Lower leg skin (tissue), 4 donors: Measurements from ENCODE around the gene IFNL1. TPM values are rescaled to one million over a fixed set of nuclear protein-coding genes. Genes with fewer than 3 reads are reported as not detected.
A peak's percentile ranks its signal among the peaks of the same experiment; 100 is the strongest.
"Not testable (repeated sequence)": the region's sequence is repeated elsewhere in the genome, so short reads cannot be mapped to it uniquely, and the experiment has no call there.

ENCODE experiments used
- DNase-seq, 2 donors: peaks; one replicate each; pipeline ENCODE4 v3.0.0-alpha.2; 2019; ENCODE audit warnings: low spot score in 2 of 2
- H3K4me3 ChIP-seq: fragments of 200-600 bp; sonication (generic); 2 replicates; pipeline ENCODE4 v1.5.1; 2017; ENCODE audit warnings: mild to moderate bottlenecking, low read depth; ENCODE audit not compliant: poor library complexity, severe bottlenecking
- POLR2A ChIP-seq, 2 donors: fragments of 450-650 bp; IDR thresholded peaks; one replicate each; pipeline ENCODE4 v1.6.1; 2016 to 2017; ENCODE audit warnings: antibody characterized with exemption in 2 of 2, mild to moderate bottlenecking in 1 of 2, moderate library complexity in 1 of 2
- WGBS, 2 donors: methylation state at CpG; one replicate each; pipeline ENCODE4 v1.1.5; 2018; 5-methylcytosine and 5-hydroxymethylcytosine counted together
- intact Hi-C: fragments of 100-400 bp; cut with DNase I; formaldehyde crosslinking; loops from one replicate; pipeline ENCODE4 v1.15.0; 2023; ENCODE audit warnings: low total_unique reads
- total RNA-seq, 4 donors: library from RNA; depleted of rRNA; stranded (reverse); fragments of >200 nt; gene quantifications; one replicate each; pipeline ENCODE4 v1.1.0, GENCODE V29; 2016
- TF ChIP-seq, protein P1 (sequence below), 3 donors: fragments of 450-650 bp; IDR thresholded peaks; one replicate each; pipeline ENCODE4 v1.5.1; 2016; ENCODE audit warnings: antibody characterized with exemption in 3 of 3, mild to moderate bottlenecking in 3 of 3, moderate library complexity in 2 of 3

The IFNL1 gene
- total RNA-seq, 4 donors from 2014 or later, result not detected

DNA sequence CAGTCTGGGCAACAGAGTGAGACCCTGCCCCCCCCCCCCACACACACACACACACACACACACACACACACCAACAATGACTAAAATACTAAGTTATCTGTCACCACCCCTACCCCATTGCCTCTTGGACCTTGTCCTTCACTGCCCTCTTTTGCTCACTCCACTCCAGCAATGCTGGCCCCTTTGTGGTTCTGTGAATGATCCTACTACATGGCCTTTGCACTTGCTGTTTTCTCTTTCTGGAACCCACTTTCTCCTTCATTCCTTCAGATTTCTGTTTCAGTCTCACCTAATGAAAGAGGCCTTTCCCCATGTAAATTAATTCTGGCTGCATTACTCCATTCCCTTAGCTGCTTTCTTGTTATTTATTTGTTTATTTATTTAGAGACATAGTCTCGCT is 43.5 kb downstream of the IFNL1 start:
- intact Hi-C loops, result no loop called here
- 100% methylated on average over 1 of the region's 1 CpG for WGBS, 2 donors
- TF ChIP-seq, protein P1, sequence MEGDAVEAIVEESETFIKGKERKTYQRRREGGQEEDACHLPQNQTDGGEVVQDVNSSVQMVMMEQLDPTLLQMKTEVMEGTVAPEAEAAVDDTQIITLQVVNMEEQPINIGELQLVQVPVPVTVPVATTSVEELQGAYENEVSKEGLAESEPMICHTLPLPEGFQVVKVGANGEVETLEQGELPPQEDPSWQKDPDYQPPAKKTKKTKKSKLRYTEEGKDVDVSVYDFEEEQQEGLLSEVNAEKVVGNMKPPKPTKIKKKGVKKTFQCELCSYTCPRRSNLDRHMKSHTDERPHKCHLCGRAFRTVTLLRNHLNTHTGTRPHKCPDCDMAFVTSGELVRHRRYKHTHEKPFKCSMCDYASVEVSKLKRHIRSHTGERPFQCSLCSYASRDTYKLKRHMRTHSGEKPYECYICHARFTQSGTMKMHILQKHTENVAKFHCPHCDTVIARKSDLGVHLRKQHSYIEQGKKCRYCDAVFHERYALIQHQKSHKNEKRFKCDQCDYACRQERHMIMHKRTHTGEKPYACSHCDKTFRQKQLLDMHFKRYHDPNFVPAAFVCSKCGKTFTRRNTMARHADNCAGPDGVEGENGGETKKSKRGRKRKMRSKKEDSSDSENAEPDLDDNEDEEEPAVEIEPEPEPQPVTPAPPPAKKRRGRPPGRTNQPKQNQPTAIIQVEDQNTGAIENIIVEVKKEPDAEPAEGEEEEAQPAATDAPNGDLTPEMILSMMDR (IDR thresholded peaks at IDR 0.05), result no peak
- no peak for TF ChIP-seq POLR2A (IDR thresholded peaks at IDR 0.05)

DNA sequence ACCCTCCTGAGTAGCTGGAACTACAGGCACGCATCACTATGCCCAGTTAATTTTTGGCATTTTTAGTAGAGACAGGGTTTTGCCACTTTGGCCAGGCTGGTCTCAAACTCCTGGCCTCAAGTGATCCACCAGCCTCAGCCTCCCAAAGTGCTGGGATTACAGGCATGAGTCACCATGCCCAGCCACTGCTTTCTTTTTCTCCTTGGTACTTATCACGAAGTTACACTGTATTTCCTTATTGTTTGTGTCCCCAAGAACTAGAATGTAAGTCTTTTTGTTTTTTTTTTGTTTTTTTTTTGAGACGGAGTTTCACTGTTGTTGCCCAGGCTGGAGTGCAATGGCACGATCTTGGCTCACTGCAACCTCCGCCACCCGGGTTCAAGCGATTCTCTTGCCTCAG is 43.9 kb downstream of the IFNL1 start:
- WGBS, 2 donors, result 82 to 87% methylated on average over 7 of the region's 7 CpGs

More for the DNA sequence above, 43.5 kb downstream of the IFNL1 start:
- H3K4me3 ChIP-seq, result no peak overlapping the region
- no peak for DNase-seq

DNA sequence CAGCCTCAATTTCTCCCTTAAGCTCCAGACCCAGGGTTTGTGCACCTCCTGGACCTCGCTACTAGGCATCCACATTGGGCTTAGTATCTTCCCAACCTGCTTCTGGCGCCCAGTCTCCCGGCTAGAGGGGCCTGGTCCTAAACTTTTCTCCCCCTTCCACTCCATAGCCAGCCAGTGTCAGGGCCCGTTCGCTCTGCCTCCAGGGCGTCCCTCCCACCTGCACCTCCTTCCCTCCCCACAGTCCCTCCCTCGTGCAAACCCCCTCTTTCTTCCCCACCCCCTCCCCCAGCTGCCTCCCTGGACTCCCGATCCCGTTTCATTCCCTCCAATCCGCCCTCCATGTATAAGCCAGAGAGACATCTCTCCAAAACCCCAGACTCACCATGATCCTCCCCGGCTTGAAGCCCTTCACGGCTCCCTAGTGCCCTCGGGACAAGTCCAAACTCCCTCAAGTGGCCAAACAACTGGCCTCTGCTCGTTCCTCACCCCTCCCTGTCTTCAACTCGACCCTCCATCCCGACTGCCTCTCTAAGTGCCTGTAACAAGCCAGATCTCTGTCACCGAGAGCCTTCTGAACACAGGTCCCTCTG is 45.0 kb downstream of the IFNL1 start:
- no peak for TF ChIP-seq POLR2A (IDR thresholded peaks at IDR 0.05)
- H3K4me3 ChIP-seq, result peak overlapping the region; percentile 59
- intact Hi-C loops, result no loop called here
- WGBS, 2 donors, result 1 to 2% methylated on average over 17 of the region's 17 CpGs
- DNase-seq, result peak in 1 of 2 donors; percentile 56

More for the DNA sequence above, 43.9 kb downstream of the IFNL1 start:
- intact Hi-C loops, H3K4me3 ChIP-seq, DNase-seq: not testable (repeated sequence)

DNA sequence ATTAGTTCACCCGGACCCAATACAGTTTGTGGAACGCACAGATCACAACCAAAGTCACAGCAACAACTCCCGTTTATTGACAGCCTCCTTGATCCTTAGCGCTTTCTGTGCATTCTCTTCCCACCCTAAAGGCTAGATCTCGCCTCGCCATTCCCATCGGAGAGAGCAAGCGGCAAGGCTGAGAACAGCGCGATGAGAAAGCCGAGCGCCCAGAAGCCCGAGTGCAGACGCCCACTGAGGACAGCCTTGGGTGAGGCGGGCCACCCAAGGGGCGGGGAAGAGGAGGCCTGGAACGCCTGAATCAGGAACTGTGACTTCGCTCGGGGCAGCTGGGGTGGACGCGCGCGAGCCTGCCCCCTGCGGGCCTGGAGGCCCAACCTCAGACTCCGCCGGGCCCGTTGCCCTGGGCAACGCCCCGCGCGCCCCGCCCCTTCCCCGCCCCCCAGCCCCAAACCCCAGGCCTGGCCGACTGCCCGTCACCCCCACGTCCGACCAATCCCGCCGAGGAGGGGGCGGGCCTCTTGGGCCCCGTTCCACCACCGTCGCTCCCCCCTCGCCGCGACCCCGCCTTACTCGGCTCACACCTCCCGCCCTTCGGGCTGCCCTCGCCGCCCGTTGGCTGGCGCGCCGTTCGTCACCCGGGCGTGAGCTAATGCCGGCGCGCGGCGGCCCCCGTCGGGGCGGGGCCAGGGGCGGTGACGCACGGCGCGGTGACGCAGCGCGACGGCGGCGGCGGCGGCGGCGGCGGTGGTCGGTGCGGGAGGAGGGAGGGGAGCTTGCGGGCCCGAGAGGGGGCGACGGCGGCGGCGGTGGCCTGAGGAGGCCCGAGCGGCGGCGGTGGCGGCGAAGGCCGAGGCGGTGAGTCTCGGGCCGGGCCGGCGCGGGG is 45.8 kb downstream of the IFNL1 start, which contains the start of gene SAMD4B:
SAMD4B (plus strand) TSS at position 703 of the 886 bp plus-strand sequence. CDS start 14,473 bp downstream, outside the sequence.
- DNase-seq, result peak; percentile 97 to 100
- TF ChIP-seq, protein P1 (IDR thresholded peaks at IDR 0.05), result peak in 1 of 3 donors; percentile 28
- TF ChIP-seq POLR2A (IDR thresholded peaks at IDR 0.05), result peak in 1 of 2 donors; percentile 42
- intact Hi-C loops, result no loop called here
- peak within 1 kb of the TSS; percentile 73 for H3K4me3 ChIP-seq
- 1% methylated on average over 16 to 71 of the region's 105 CpGs for WGBS, 2 donors

DNA sequence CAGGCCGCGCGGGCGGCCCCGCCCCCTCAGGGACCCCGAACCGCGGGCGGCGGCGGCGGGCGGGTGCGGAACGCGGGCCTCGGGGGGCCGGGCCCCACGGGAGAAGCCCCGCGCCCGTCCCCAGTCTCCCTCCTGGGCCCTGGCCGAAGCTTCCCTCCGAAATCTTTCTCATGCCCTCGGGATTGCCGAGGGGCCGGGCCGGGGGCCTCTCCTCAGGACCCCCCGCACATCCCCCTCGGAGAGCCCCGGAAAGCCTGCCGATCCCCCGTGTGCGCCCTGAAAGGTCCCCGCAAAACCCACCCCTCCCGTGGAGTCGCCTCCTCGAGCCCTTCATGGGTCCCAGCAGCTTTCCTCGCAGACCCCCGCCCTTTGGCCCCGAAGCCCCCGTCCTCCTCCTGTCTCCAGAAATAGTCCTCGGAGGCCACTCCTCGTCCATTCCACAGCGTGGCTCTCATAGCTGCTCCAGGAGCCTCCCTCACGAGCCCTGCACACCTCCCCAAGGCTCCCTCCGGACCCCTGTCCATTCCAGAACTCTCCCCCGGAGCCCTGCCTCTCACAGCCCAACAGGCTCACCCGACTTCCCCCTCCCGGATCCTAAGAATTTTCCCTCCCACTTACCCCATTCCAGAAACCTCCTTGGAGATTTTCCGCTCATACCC is 46.6 kb downstream of the IFNL1 start:
- intact Hi-C loops, result no loop called here
- WGBS, 2 donors, result 2% methylated on average over 21 to 43 of the region's 51 CpGs
- H3K4me3 ChIP-seq, result peak overlapping the region; percentile 73
- no peak for DNase-seq
- TF ChIP-seq, protein P1 (IDR thresholded peaks at IDR 0.05), result no peak
- TF ChIP-seq POLR2A (IDR thresholded peaks at IDR 0.05), result no peak

DNA sequence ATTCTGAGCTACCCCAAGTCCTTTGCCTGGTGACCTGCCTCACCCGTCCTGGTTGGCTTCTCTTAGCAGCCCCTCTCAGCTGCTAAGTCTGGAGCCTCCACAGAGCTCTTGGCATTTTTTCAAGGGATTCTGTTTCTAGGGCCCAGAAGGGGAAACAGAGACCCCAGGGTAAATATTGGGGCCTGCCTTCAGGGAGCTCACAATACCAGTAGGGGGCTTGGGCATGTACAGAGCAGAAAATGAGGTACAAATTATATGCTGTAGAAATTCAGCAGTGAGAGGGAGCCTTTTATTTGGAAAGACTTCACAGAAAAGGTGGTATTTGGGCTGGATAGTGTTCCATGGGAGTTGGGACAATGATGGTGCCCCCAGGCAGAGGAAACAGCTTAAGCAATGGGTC is 49.7 kb downstream of the IFNL1 start:
- H3K4me3 ChIP-seq, result no peak overlapping the region
- WGBS, 2 donors, result 74 to 82% methylated on average over 1 of the region's 1 CpG
- TF ChIP-seq, protein P1 (IDR thresholded peaks at IDR 0.05), result no peak
- no peak for TF ChIP-seq POLR2A (IDR thresholded peaks at IDR 0.05)

More for the DNA sequence above, 49.7 kb downstream of the IFNL1 start:
- DNase-seq, result no peak
- intact Hi-C loops, result no loop called here
